Large intestine (tissue), 3 donors: Measurements from ENCODE around the gene SHANK1. TPM values are rescaled to one million over a fixed set of nuclear protein-coding genes. Genes with fewer than 3 reads are reported as not detected.
"Not testable (repeated sequence)": the region's sequence is repeated elsewhere in the genome, so short reads cannot be mapped to it uniquely, and the experiment has no call there.

Experiments used
- DNase-seq, 2 donors: peaks; one replicate each; pipeline versions ENCODE4 v3.0.0 to v3.0.0-alpha.2; 2013
- H3K27ac ChIP-seq: one replicate; pipeline ENCODE4 v1.5.1; 2013; ENCODE audit warnings: low read length
- H3K27me3 ChIP-seq: 2 replicates; pipeline ENCODE4 v1.6.1; 2013; ENCODE audit warnings: low read length; ENCODE audit not compliant: control insufficient read depth, insufficient read depth
- H3K36me3 ChIP-seq: 2 replicates; pipeline ENCODE4 v1.6.1; 2013; ENCODE audit warnings: low read length; ENCODE audit not compliant: control insufficient read depth, insufficient read depth
- H3K4me1 ChIP-seq: one replicate; pipeline ENCODE4 v1.6.1; 2013; ENCODE audit warnings: low read length; ENCODE audit not compliant: control insufficient read depth, insufficient read depth
- H3K4me3 ChIP-seq: one replicate; pipeline ENCODE4 v1.5.1; 2013; ENCODE audit warnings: low read length
- H3K9me3 ChIP-seq: one replicate; pipeline ENCODE4 v1.6.1; 2013; ENCODE audit warnings: mild to moderate bottlenecking, low read depth, low read length, moderate library complexity; ENCODE audit not compliant: control insufficient read depth
- WGBS: methylation state at CpG from one replicate; pipeline ENCODE4 v1.1.5; 2013; ENCODE audit warnings: low lambda C conversion rate; ENCODE audit not compliant: insufficient coverage; 5-methylcytosine and 5-hydroxymethylcytosine counted together
- polyA plus RNA-seq: library from polyadenylated mRNA; unstranded; fragments of 120-200 nt; gene quantifications from one replicate; pipeline ENCODE4 v1.2.1, GENCODE V29; 2013

SHANK1 gene
- polyA plus RNA-seq, 1 donor, result 3.2 TPM

DNA sequence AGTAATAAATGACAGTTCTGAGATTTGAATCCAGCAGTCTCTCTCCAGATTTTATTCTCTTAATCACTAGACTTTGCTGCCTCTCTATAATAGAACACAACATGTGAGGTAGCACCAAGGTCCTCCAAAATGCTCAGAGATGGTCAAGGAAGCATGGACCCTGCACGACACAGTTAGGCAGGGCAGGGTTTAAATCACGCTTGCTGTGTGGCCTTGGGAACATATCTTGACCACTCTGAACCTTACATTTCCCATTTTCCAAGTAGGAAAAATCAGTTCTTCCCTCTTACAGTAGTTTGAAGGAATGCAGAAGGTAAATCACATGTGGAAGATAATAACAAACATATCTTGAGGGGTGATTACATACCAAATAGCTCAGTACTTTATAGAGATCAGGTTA, 86.2 kb downstream of the SHANK1 start:
- no CpG with 5 or more reads among the region's 2 CpGs for WGBS
- no peak overlapping the region for H3K27ac ChIP-seq

GRCh38 chr19:50632151-50632835, 87.3 kb downstream of the SHANK1 start:
- H3K4me1 ChIP-seq, result no peaks in the 10 kb centered on the region
- peaks cover 4% of the 10 kb centered on the region for H3K27me3 ChIP-seq
- no peaks in the 10 kb centered on the region for H3K36me3 ChIP-seq
- WGBS, result 100% methylated on average over 1 of the region's 20 CpGs
- no peak overlapping the region for H3K4me3 ChIP-seq
- no peak for DNase-seq
- H3K9me3 ChIP-seq, result peaks cover 7% of the 10 kb centered on the region
- no peak overlapping the region for H3K27ac ChIP-seq

More for the DNA sequence above, 86.2 kb downstream of the SHANK1 start:
- Histone ChIP-seq H3K9me3 (peaks cover 7% of the 10 kb centered on the region), H3K4me3 (no peak overlapping the region), H3K27me3 (peaks cover 15% of the 10 kb centered on the region), H3K36me3 (no peaks in the 10 kb centered on the region), H3K4me1 (no peaks in the 10 kb centered on the region)
- no peak for DNase-seq

DNA sequence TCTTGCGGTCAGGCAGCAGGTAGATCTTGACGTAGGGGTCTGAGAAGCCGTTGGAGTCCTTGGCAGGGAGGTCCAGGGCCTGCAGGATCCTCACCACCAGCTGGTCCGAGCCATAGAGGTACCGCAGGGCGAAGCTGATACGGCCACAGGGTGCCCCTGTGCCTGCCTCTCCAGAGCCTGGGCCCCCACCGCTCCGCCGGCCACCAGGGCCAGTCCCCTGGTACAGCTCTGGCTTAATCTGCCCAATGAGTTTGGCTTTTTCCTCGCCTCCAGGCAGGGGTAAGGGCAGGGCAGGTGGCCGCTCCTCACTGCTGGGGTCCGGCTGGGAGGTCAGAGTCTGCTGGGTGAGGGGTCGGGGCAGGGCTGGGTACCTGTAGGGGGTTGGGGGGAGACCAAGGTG, 89.8 kb downstream of the SHANK1 start:
- no peaks in the 10 kb centered on the region for H3K36me3 ChIP-seq
- no peaks in the 10 kb centered on the region for H3K27me3 ChIP-seq
- peaks cover 7% of the 10 kb centered on the region for H3K9me3 ChIP-seq
- H3K27ac ChIP-seq, result no peak overlapping the region
- H3K4me3 ChIP-seq, result no peak overlapping the region
- no CpG with 5 or more reads among the region's 14 CpGs for WGBS
- H3K4me1 ChIP-seq, result no peaks in the 10 kb centered on the region
- no peak for DNase-seq

GRCh38 chr19:50629194-50629593, 90.4 kb downstream of the SHANK1 start:
- peaks cover 5% of the 10 kb centered on the region for H3K9me3 ChIP-seq
- no peaks in the 10 kb centered on the region for H3K27me3 ChIP-seq
- no CpG with 5 or more reads among the region's 20 CpGs for WGBS
- no peak for DNase-seq
- H3K27ac ChIP-seq, result no peak overlapping the region
- no peaks in the 10 kb centered on the region for H3K36me3 ChIP-seq
- no peak overlapping the region for H3K4me3 ChIP-seq
- H3K4me1 ChIP-seq, result no peaks in the 10 kb centered on the region

DNA sequence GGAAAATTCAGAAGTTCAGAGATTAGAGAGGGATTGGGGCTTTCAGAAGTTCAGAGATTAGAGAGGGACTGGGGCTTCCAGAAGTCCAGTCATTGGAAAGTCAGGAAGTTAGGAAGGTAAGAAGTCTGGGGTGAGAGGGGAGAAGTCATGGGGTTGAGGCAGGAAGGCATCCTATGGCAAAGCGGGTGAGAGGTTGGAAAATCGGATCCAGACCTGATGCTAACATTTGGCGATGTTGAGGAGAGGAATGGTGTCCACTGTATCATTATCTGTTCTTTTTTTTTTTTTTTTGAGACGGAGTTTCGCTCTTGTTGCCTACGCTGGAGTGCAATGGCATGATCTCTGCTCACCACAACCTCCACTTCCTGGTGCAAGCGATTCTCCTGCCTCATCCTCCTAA, 91.1 kb downstream of the SHANK1 start:
- Histone ChIP-seq H3K36me3 (no peaks in the 10 kb centered on the region), H3K4me3 (no peak overlapping the region), H3K27me3 (no peaks in the 10 kb centered on the region), H3K4me1 (no peaks in the 10 kb centered on the region), H3K27ac (no peak overlapping the region), H3K9me3 (no peaks in the 10 kb centered on the region)
- no CpG with 5 or more reads among the region's 7 CpGs for WGBS
- no peak for DNase-seq

DNA sequence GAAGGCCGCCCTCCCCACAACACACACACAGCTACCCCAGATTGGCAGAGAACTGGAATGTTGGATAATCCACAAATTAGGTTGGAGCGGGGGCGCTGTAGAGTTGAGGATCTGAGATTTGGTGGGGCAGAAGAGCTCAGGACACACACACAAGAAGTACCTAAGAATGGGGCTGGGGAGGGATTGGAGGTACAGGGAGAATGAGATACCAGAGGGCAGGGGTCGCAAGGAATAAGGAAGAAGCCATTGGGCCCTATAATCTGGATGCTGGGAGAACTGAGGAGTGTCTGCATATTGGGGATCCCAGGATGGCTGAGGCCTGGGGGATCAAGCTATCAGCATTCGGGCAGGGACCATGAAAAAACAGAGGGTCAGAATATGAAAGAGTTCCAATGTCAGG, 91.5 kb downstream of the SHANK1 start:
- Histone ChIP-seq H3K4me3 (no peak overlapping the region), H3K9me3 (no peaks in the 10 kb centered on the region), H3K27me3 (no peaks in the 10 kb centered on the region), H3K4me1 (no peaks in the 10 kb centered on the region), H3K27ac (no peak overlapping the region), H3K36me3 (no peaks in the 10 kb centered on the region)
- DNase-seq, result no peak
- no CpG with 5 or more reads among the region's 5 CpGs for WGBS

DNA sequence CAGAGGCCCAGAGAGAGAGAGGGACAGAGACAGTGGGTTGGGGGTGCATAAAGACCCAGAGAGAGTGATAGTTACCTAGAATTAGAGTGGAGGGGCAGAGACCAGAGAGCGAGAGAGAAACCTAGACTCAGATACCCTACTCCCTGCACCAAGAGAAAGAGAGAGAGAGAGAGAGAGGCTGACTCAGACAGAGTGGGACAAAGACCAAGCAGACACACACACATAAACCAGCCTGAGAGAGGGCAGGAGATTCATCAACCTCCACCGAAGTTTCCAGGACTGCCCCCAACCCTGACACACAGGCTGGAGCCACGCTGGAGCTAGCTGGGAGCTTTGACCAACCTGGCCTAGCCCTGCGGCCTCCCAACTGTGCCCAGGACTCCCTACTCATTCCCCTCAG, 92.8 kb downstream of the SHANK1 start:
- Histone ChIP-seq H3K36me3 (no peaks in the 10 kb centered on the region), H3K4me3 (no peak overlapping the region), H3K27me3 (no peaks in the 10 kb centered on the region), H3K4me1 (no peaks in the 10 kb centered on the region), H3K9me3 (no peaks in the 10 kb centered on the region), H3K27ac (no peak overlapping the region)
- WGBS, result no CpG with 5 or more reads among the region's 4 CpGs
- no peak for DNase-seq

- 100% methylated on average over 1 of the region's 4 CpGs for WGBS
- no peaks in the 10 kb centered on the region for H3K27me3 ChIP-seq
- DNase-seq, result no peak
- no peaks in the 10 kb centered on the region for H3K36me3 ChIP-seq
- H3K27ac ChIP-seq, result no peak overlapping the region
- H3K9me3 ChIP-seq, result no peaks in the 10 kb centered on the region
- no peak overlapping the region for H3K4me3 ChIP-seq
- H3K4me1 ChIP-seq, result no peaks in the 10 kb centered on the region
Measured at GRCh38 chr19:50626011-50626410, 93.6 kb downstream of the SHANK1 start.

GRCh38 chr19:50624949-50625600, 94.5 kb downstream of the SHANK1 start:
- H3K9me3 ChIP-seq, result no peaks in the 10 kb centered on the region
- no peaks in the 10 kb centered on the region for H3K36me3 ChIP-seq
- no CpG with 5 or more reads among the region's 44 CpGs for WGBS
- no peak overlapping the region for H3K4me3 ChIP-seq
- no peaks in the 10 kb centered on the region for H3K27me3 ChIP-seq
- DNase-seq, result no peak
- no peaks in the 10 kb centered on the region for H3K4me1 ChIP-seq
- no peak overlapping the region for H3K27ac ChIP-seq

DNA sequence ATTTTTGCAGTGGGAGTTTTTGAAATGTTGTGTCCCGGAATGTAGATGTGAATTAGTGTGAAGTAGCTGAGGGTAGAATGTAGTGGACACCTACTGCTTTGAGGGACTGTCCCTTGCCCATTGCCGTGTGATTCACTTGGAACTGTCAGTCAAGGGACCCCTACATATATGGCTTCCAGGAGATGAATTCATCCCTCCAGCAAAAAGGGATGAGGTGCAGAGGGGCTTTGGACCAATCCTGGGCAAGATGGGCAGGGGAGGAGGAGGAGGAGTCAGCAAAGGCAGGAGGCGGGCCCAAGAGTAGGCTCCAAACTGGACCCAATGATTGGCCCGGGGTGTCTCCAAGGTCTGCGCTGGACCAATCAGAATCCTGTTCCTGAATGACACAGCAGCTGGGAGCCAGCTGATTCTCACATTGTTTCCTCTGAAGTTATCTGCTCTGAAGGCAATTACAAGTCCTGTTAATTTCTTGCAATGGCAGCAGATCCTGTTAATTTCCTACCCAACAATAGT, 99.2 kb downstream of the SHANK1 start:
- not testable (repeated sequence) for H3K27me3 ChIP-seq, H3K36me3 ChIP-seq, H3K4me1 ChIP-seq, H3K9me3 ChIP-seq, H3K27ac ChIP-seq, DNase-seq, H3K4me3 ChIP-seq
- WGBS, result no CpG with 5 or more reads among the region's 5 CpGs

- H3K9me3 ChIP-seq, H3K27ac ChIP-seq, H3K4me3 ChIP-seq, H3K27me3 ChIP-seq, DNase-seq, H3K4me1 ChIP-seq, H3K36me3 ChIP-seq: not testable (repeated sequence)
- 80% methylated on average over 2 of the region's 5 CpGs for WGBS
Measured at GRCh38 chr19:50619184-50619583, 100.4 kb downstream of the SHANK1 start.
